Measurements from ENCODE around the gene LNP1. TPM values are rescaled to one million over a fixed set of nuclear protein-coding genes. Genes with fewer than 3 reads are reported as not detected.

LNP1 gene
- total and polyA plus RNA-seq, 2 of the 8 experiments (the other 6 are each of a cell fraction or from before 2014, with no cell fraction given), result 6.6 to 8.7 TPM

- 98% methylated on average over 2 of the region's 2 CpGs; no CpG with 5 or more reads in 1 of the 2 experiments for WGBS, 2 experiments (ENCODE audit: extremely low coverage in 1 of 2, insufficient coverage in 1 of 2, insufficient read length in 1 of 2, insufficient replicate concordance in 2 of 2, low coverage in 1 of 2, low lambda C conversion rate in 2 of 2, missing lambda C conversion rate in 1 of 2)
- no peak for DNase-seq (ENCODE audit: low read depth in 1 of 2, low spot score in 2 of 2)
- no peaks in the 10 kb centered on the region for H3K79me1 ChIP-seq (ENCODE audit: low read depth, low read length)
- TF ChIP-seq EP300 (IDR thresholded peaks at IDR 0.05; ENCODE audit: borderline replicate concordance in 1 of 2, low read depth in 2 of 2, low read length in 2 of 2) (no peak), CHD1 (IDR thresholded peaks at IDR 0.05; ENCODE audit: low read depth, low read length) (no peak), JUND (IDR thresholded peaks at IDR 0.05; ENCODE audit: low read length) (no peak), TEAD4 (IDR thresholded peaks at IDR 0.05; ENCODE audit: low read depth, low read length) (no peak), YY1 (IDR thresholded peaks at IDR 0.05; ENCODE audit: low read depth, low read length) (no peak), RFX5 (IDR thresholded peaks at IDR 0.05; ENCODE audit: borderline replicate concordance, low read depth, low read length) (no peak), PHF8 (conservative IDR thresholded peaks at IDR 0.05; ENCODE audit: low read depth, low read length) (no peak), ATF3 (IDR thresholded peaks at IDR 0.05; ENCODE audit: insufficient read depth, low read depth, low read length) (no peak), RXRA (IDR thresholded peaks at IDR 0.05; ENCODE audit: insufficient read depth, low read depth, low read length) (no peak), USF2 (IDR thresholded peaks at IDR 0.05; ENCODE audit: low read length) (no peak), KDM1A (IDR thresholded peaks at IDR 0.05; ENCODE audit: borderline replicate concordance, low read length) (no peak), EZH2 (IDR thresholded peaks at IDR 0.05; ENCODE audit: low read depth, low read length, severe bottlenecking) (no peak), TBP (IDR thresholded peaks at IDR 0.05; ENCODE audit: low read depth, low read length) (no peak)
Measured at GRCh38 chr3:100427699-100428098, 26.4 kb downstream of the LNP1 start.

More at GRCh38 chr3:100427699-100428098, 26.4 kb downstream of the LNP1 start:
- no peak overlapping the region for H2BK20ac ChIP-seq (ENCODE audit: low read length)
- no peak overlapping the region for H3K9ac ChIP-seq (replicated peaks in 1 of 4; ENCODE audit: extremely low read depth in 1 of 4, low read depth in 3 of 4, low read length in 3 of 4)
- H3K56ac ChIP-seq (replicated peaks; ENCODE audit: insufficient read length, low read depth, low read length), result no peak overlapping the region
- no peaks in the 10 kb centered on the region for H3K4me1 ChIP-seq (replicated peaks in 1 of 4; ENCODE audit: control insufficient read depth in 3 of 4, insufficient read depth in 4 of 4, low read length in 3 of 4)
- no peaks in the 10 kb centered on the region for H3K79me2 ChIP-seq (ENCODE audit: control insufficient read depth in 1 of 2, insufficient read depth in 2 of 2, low read length in 2 of 2)
- no peaks in the 10 kb centered on the region for H4K20me1 ChIP-seq (replicated peaks in 1 of 2; ENCODE audit: control insufficient read depth in 1 of 2, insufficient read depth in 2 of 2, low read length in 2 of 2)
- FAIRE-seq, result no peak
- H2AK5ac ChIP-seq (ENCODE audit: low read depth, low read length), result no peak overlapping the region
- no peak overlapping the region for H2BK120ac ChIP-seq (replicated peaks; ENCODE audit: low read depth, low read length)
- H2AFZ ChIP-seq (ENCODE audit: low read length), result no peak overlapping the region
- H2BK5ac ChIP-seq (ENCODE audit: low read depth, low read length), result no peak overlapping the region
- H3K36me3 ChIP-seq (ENCODE audit: control insufficient read depth in 2 of 4, insufficient read depth in 4 of 4, low read length in 3 of 4), result no peaks in the 10 kb centered on the region; a peak in 2 of 8 replicates
- POLR2A ChIA-PET (ENCODE audit: partially characterized antibody), result no interaction called here
- H4K8ac ChIP-seq (ENCODE audit: extremely low read depth, insufficient read depth, low read length), result no peak overlapping the region
- H3K23me2 ChIP-seq (ENCODE audit: low read depth, low read length), result no peaks in the 10 kb centered on the region
- H2BK12ac ChIP-seq (ENCODE audit: low read depth, low read length), result no peak overlapping the region
- no peak overlapping the region for H3K4me2 ChIP-seq (ENCODE audit: insufficient read depth in 1 of 2, low read depth in 2 of 2, low read length in 2 of 2)
- no peaks in the 10 kb centered on the region for H3K9me3 ChIP-seq (ENCODE audit: insufficient read depth in 2 of 2, low read depth in 1 of 2, low read length in 1 of 2)
- H4K5ac ChIP-seq (ENCODE audit: insufficient read length, low read depth, low read length), result no peak overlapping the region
- no peak overlapping the region for H4K91ac ChIP-seq (replicated peaks; ENCODE audit: insufficient read length, low read length)
- no peak overlapping the region for H3K18ac ChIP-seq (ENCODE audit: extremely low read depth, low read length)
- no peaks in the 10 kb centered on the region for H3K27me3 ChIP-seq (replicated peaks in 1 of 4; ENCODE audit: control insufficient read depth in 3 of 4, extremely low read depth in 1 of 4, insufficient read depth in 3 of 4, low read length in 3 of 4)
- H3K27ac ChIP-seq (ENCODE audit: low read depth, low read length), result no peak overlapping the region
- no peak overlapping the region for H3K23ac ChIP-seq (ENCODE audit: insufficient read length)
- no peak overlapping the region for H3K14ac ChIP-seq (ENCODE audit: insufficient read length)
- H3K4me3 ChIP-seq (ENCODE audit: extremely low read depth in 1 of 4, insufficient read depth in 2 of 4, low read depth in 3 of 4, low read length in 4 of 4), result no peak overlapping the region
- no peak overlapping the region for H2BK15ac ChIP-seq (ENCODE audit: low read length)
- no peak overlapping the region for H3K4ac ChIP-seq (replicated peaks; ENCODE audit: insufficient read length, low read depth, low read length)
- CTCF ChIA-PET (ENCODE audit: partially characterized antibody), result interaction anchor here (2.0 kb wide), 1 partner anchor 9 kb away, joined by 4 read pairs; no protein-coding TSS in a partner anchor
